GM19463 (cell line): ENCODE measurements around the gene AKR7A3.
"Not testable (repeated sequence)": the region's sequence is repeated elsewhere in the genome, so short reads cannot be mapped to it uniquely, and the experiment has no call there.

ENCODE experiments used
- ATAC-seq: cut with Tn5 transposase; IDR thresholded peaks from one replicate; pipeline ENCODE4 v1.9.1; 2021; ENCODE audit warnings: mild to moderate bottlenecking, moderate library complexity; ENCODE audit not compliant: unreplicated experiment

The AKR7A3 gene

DNA sequence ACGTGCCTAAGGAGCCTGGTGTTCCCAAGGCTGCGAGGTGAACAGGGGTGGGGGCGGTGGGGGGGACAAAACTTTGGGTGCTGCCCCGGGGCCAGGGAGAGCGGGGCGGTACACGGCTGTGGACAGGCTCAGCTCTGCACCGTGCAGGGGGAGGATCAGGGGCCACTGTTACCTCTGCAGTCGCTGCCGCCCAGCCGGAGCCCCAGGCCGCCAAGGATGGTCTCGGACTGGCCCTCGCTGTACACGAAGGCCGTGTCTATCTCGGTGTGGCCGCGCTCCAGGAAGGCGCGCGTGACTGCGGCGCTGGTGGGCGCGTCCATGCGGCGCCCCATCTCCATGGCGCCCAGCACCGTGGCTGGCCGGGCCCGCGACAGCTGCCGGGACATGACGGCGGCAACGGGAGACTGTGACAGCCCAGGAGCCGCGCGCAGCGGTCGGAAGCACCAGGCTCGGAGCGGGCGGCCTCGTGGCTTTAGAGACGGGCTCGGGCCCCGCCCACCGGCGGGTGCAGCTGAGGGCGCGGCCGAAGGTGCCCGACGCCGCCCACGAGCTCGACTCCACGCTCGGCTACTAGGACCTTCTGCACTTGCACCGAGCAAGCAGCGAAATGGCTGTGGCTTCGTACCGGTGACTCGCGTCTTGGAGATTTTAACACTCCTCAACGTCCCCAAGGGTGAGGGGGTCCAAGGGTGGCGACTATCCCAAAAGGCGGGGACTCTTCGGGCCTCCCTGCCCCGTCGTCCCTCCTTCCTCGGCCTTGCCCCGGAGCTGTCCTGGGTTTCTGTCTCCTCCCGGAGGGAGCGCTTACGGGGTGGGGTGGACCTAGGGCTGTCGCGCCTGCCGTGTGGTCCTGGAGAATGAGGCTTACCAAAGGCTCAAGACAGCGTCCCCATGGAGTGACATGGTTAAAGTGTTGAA is at the start of gene AKR7A3:
Gene AKR7A3 (minus strand): TSS at position 447 of the 918 bp plus-strand sequence. CDS start 61 bp downstream, at position 386.
- not testable (repeated sequence) for ATAC-seq

DNA sequence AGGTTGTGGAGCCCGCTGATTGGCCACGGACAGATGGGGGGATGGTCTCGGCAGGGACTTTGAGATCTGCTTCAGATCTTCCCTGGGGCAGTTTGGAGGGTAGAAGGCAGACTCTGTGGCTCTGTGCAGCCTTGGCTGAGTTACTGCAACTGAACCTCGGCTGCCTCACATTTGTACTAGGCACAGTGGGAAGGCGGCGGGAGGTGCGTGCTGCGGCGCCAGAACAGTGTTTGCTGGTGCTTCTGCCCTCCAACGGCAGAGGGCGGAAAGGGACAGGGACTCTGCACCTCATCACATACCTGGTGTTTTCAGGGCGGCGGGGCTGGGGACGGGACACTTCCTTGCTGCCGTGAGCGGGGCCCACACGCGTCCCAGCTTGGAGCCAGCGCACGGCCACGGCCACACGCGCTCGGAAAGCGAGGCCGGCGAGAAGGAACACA is 49.8 kb upstream of the AKR7A3 start:
- ATAC-seq: no peak

DNA sequence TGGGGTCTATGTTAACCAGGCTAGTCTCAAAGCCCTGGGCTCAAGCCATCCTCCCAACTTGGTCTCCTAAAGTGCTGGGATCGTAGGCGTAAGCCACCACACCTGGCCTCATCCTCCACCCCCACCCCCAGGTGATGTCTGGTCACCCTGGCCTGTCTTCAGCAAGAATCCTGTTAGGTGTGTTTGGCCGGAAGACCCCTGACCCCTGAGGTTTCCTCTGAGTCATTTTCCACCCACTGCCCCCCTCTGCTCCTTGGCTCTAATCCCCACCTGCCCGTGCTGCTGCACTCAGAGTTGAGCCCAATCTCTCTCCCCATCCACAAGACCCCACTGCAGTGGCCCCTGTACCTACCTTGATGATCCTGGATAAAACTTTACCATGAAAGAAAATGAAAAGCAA is 48.7 kb upstream of the AKR7A3 start:
- no peak for ATAC-seq

DNA sequence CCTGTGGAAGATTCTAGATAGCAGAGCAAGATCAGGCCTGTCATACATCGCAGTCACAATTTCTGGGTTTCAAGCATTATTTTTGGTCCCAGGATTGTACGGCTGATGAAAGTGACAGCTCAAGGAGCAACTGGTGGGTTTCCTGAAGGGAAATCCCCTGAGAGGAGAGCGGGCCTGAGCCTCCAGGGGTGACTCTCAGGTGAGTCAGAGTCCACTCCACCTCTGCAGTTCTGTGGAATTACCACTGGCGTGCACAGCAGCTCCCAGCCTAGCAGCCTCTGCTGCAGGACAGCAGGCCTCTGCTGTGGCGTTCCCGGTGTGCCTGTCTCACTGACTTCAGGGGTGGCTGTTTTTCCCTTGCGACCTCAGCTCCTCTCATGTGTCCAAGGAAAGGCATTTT is 48.0 kb upstream of the AKR7A3 start:
- no peak for ATAC-seq

DNA sequence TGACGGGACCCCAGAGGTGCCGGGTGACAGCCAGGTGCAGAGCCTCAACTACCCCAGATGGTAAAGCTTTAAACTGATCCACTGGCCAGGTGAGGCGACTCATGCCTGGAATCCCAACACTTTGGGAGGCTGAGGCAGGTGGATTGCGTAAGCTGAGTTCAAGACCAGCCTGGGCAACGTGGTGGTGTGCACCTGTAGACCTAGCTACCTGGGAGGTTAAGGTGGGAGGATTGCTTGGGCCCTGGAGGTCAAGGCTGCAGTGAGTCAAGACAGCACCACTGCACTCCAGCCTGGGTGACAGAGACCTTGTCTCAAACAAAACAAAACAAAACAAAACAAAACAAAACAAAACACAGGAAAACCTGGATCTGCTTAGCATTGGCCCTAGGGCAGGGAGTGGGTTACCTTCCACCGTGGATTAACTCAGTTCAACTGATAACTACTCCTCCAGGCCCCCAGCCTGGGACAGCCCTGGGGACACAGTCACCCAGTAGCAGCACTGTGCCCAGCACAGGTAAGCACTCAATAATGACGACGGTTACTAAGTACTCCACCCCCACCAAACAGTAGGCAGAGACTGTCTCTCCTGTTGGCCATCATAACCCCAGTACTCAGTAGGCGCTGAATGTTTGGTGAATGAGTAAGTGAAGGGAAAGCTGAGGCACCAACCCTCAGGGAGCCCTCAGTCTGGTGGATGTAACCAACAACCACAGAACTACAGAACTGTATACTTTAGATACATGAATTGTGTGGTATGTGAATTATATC is 45.2 kb upstream of the AKR7A3 start:
- no peak for ATAC-seq

DNA sequence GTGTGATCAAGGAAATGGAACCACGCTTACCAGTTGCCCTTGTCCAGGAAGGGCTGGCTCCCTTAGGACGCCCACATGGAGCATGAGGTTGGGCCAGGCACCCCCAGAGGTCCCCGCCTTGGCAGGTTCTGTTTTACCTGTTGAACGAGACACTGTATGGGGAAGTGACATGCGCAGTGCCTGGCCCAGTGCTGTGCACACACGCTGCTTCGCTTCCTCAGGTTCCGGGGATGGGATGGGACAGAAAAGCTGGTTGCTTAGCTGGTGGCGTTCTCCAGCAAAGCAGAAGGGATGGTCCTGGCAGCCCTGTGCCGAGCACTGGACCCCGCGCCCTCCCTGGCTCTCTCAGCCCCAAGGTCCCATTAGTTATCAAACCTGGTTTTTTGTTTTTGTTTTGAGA is 44.3 kb upstream of the AKR7A3 start:
- ATAC-seq: no peak

DNA sequence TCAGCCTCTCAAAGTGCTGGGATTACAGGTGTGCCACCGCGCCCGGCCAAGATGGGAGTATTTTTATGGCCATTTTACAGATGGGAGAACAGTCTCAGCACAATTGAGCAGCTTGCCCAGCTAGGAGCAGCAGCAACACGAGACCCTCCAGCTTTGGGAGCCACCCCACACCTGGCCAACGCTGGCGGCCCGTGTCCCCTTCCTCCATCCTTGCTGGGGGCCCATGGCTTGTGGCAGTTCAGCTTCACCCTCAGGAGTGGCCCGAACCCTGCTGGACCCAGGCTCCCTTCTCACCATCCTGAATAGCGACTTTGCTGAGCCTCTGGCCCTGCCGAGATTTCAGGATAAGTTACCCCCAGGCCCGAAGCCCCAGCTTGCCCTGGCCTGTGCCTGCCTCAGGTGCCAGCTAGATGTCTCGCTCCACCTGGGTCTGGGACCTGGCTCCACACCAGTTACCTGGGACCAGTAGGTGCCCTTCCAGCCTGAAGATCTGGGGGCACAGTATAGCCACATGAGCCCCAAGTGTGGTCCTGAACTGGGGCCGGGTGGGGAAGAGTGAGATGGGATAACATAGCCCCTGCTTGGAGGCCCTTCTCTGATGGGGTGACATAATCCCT is 42.8 kb upstream of the AKR7A3 start:
- no peak for ATAC-seq

DNA sequence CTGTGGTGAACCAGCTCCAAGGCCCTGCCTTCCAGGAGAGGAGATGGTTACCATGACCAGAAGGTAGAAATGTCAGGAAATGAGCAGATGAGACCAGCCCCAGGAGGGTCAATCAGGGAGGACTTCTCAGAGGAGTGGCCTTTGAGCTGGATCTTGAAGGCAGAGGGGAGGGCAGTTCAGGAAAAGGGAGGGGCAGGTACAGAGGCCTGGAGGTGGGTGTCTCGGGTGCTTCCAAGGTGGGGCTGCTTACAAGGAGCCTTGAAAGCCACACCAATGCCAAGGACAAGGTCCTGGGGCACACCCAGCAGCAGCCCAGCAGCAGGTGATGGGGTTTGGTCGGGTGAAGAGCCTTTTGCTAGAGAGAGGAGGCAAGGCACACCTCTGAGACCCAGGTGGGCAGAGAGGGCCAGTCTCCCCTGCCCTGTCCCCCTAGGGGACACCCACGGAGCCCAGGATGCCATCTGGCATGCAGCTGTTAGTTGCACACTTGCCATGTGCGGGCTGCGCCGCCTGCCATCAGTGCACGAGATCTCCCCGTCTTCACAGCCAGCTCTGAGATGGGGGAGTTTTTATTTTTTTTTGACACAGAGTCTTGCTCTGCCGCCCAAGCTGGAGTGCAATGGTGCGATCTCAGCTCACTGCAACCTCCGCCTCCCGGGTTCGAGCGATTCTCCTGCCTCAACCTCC is 42.0 kb upstream of the AKR7A3 start:
- ATAC-seq: no peak

DNA sequence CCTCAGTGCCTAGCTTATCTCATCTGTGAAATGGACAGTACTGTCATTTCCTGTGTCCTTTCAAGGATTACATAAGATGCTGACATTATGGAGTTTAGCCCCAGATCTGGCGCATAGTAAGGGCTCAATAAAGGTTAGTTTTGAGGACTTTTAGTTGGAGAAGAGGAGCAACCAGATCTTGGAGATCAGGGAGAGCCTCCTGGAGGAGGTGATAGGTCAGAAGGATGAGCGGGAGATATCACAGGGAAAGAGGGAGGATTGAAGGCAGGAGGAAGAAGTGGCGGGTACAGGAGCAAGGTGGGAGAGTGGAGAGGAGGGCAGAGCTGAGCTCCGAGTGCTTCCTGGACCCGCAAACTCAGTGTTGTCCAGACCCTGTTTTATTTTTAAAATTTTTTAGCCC is 41.0 kb upstream of the AKR7A3 start:
- no peak for ATAC-seq

DNA sequence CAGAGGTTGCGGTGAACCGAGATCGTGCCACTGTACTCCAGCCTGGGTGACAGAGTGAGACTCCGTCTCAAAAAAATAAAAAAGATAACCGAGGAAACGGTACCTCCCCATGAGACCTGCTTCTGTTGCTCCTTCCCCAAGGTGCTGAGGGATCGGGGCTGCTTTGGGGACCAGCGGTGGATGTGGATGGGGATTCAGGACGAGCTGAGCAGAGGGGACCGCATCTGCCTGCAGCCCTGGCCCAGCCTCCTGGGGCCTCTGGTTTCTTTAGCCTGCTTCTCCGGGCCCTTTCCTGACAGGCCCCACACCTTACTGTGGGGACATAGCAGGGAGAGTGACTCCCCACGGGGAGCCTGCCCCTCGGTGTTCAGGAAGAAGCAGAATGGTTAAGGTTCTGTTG is 40.6 kb upstream of the AKR7A3 start:
- no peak for ATAC-seq

DNA sequence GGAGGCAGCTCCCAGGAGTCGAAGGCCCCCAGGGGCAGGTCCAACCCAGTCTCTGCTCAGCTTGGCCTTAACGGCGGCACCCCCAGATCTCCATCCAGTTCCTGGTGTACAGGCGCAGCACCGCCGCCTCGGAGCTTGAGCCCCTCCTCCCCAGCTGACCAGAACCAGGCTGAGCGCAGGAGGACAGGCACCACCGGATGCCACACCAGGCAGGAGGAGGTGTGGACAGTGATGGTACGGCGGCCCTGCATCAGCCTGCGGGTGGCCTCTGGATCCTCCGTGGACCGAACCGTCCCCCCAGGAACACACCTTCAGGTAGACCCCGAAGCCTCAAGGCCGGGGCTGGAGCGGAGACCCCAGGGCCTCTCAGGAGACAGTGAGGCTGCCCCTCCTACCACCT is 39.9 kb upstream of the AKR7A3 start:
- no peak for ATAC-seq

DNA sequence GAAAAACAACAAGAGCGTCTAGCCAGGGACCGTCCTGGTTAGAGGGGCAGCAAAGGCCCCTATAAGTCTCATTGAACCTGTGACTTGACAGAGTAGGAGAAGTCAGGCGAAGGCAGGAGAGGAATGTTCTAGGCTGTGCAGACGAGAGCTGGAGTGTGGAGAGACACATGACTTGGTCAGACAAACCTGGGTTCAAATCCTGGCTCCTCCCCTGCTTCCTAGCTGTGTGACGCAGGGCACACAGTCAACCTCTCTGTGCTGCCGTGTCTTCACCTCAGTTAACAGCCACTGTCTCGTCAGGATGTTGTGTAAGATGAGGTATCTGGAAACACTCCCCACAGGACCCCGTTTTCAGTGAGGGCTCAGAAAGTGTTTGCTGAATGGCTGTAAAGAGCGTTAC is 39.2 kb upstream of the AKR7A3 start:
- no peak for ATAC-seq

DNA sequence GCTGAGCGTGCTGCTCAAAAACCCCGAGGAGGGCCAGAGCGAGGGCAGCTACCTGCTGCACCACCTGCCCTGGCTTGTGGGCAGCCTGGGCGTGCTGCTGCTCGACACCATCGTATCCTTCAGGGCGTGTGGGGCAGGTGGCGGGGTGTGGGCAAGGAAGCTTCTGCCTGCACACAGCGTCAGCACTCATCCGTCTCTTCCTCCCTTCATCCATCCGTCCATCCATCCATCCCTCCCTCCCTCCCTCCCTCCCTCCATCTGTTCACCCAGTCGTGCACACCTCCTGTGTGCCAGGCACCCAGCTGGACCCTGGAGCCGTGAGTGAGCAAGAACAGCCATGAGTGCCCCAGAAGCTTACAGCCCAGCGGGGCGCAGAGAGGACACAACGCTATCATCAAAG is 38.7 kb upstream of the AKR7A3 start:
- ATAC-seq: no peak

DNA sequence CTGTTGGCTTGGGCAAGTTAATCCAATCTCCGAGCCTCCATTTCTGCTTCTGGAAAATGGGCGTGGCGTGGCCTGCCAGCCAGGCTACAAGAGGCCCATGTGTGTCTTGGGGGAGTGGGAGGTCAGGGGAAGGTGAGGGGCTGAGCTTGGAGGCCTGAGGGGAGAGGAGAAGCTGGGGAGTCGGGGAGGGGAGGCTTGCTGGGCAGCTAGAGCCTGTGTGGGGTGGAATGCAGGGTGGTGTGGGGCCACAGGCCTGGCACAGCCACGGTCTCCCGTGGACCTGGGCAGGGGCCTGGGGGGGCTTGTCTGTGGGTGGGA is 38.1 kb upstream of the AKR7A3 start:
- no peak for ATAC-seq

DNA sequence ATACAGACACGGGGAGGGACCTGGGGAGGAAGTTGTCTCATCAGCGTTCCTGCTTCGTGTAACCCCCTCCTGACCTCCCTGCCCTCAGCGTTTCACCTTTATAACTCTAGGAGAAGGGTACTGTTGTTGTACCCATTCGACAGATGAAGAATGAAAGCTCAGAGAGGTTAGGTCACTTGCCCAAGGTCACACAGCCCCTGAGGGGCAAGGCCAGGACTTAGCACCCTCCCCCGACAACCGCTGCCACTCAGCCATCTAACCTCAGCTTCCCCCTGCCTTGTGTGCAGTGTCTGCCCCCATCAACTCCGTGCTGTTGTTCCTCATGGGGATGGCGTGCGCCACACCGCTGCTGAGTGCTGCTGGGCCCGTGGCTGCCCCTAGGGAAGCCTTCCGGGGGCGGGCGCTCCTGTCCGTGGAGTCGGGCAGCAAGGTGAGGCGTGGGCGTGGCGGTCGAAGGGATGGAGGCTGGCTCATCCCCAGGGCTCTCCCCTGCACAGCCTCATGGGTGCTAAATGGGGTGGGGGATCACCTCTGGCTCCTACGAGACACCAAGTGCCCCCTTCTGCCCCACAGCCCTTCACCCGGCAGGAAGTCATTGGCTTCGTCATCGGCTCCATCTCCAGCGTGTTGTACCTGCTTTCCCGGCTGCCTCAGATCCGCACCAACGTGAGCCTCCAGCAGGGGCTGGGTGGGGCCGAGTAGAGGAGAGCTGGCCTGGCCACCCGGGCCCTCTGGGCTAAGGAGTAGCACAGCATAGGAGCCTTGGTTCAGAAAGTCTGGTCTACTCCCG is 37.6 kb upstream of the AKR7A3 start:
- ATAC-seq: no peak

DNA sequence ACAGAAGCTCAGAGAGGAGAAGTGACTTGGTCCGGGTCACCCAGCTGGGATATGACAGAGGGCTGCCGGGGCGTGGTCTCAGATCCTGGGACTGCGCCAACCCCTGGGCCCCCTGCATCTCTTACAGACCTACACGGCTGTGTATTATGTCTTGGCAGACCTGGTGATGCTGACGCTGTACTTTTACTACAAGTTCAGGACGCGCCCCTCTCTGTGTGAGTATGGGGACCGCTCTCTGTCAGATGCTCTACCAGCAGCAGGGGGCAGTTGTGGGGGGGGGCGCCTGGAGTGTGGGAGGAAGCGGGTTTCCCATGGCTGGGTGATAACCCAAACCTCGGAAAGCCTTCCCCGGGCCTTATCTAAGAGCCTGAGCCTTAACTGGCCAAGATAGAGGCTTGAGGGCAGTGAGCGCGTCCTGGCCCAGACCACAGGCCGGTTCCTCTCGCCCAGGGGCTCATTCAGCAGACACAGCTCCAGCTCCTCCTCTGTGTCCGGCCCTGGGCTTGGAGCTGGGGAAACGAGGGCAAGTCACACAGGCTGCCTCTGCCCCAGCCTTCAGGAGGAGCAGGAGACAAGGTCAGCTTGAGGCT is 36.9 kb upstream of the AKR7A3 start:
- no peak for ATAC-seq

DNA sequence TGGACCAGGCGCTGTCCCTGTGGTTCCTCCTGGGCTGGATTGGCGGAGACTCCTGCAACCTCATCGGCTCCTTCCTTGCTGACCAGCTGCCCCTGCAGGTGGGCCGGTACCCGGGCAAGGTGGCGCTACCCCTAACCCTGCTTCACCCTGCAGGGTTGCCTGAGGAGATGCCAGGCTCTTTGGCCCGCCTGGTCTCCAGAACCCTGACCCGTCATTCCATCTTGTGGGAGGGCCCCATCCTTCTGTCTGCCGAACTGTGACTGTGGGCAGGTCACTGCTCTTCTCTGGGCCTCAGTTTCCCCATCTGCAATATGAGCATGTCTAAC is 36.1 kb upstream of the AKR7A3 start:
- no peak for ATAC-seq

DNA sequence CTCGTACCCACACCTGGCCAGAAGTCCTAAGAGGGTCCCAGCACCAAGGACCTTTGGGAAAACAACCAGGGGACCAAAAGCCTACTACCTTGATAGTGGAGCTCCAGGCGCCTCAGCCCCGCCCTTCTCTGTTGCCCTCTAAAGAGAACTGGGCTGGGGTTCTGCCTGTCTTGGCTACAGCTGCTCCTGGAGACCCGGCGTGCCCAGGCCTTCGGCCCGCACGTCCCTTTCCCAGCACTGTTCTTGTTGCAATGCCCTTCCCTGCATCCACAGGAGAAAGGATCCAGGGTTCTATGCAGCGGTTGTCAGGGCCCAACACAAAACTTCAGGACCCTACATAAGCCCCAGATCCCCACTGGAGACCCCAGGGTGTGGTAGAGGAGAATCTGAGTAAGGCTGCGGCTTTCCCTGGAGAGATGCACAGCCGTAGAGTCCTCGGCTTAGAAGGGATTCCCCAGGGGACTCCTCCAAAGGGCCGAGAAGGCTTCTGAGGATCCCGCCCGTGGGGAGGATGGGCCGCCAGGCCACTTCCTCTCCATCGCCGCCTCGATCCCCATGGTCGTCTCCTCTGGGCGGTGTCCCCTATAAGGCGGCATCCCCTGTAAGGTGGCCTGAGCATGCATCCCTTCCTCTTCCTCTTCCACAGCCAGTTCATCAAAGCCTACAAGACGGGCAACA is 35.6 kb upstream of the AKR7A3 start:
- ATAC-seq: no peak

DNA sequence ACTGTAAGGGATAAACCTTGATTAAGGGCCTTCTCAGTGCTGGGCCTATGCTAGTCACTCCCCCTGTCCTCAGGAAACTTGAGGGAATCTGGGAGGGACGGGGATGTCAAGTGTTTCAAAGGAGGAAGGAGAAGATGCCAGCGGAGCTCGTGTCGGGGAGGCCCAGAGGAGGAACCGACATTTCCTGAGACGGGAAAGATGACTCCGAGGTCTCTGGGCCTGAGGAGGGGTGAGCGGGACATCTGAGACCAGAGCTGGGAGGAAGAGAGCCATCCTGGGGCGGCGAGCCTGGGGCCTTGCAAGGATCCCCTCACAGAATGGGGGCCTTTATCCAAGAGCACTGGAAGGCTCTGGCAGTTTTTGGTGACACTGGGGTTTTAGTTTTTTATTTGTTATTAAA is 33.9 kb upstream of the AKR7A3 start:
- ATAC-seq: no peak

DNA sequence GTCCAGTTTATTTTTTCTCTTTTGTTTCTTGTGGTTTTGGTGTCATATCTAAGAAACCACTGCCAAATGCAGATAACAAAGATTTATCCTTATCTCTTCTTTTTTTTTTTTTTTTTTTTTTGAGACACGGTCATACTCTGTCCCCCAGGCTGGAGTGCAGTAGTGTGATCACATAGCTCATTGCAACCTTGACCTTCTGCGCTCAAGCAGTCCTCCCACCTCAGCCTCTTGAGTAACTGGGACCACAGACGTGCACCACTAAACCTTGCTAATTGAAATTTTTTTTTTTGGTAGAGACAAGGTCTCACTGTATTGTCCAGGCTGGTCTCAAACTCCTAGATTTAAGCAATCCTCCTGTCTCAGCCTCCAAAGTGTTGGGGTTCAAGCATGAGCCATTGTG is 32.5 kb upstream of the AKR7A3 start:
- ATAC-seq: no peak
